DOHH2 (cell line): ENCODE results near the gene NBPF26.
"Not testable (repeated sequence)": the region's sequence is repeated elsewhere in the genome, so short reads cannot be mapped to it uniquely, and the experiment has no call there.

Experiments used
- EZH2phosphoT487 ChIP-seq: fragments of 200-600 bp; sonication (generic); IDR thresholded peaks from 2 replicates; pipeline ENCODE4 v1.6.1; 2017; ENCODE audit warnings: borderline replicate concordance, mild to moderate bottlenecking, antibody characterized with exemption, low read length, moderate library complexity, mixed read lengths
- TF ChIP-seq, protein P1 (sequence below): fragments of 200-600 bp; sonication (generic); IDR thresholded peaks from one replicate; pipeline ENCODE4 v1.5.1; 2014; ENCODE audit warnings: antibody characterized with exemption, mild to moderate bottlenecking, low read depth, low read length; ENCODE audit not compliant: poor library complexity, severe bottlenecking

DNA sequence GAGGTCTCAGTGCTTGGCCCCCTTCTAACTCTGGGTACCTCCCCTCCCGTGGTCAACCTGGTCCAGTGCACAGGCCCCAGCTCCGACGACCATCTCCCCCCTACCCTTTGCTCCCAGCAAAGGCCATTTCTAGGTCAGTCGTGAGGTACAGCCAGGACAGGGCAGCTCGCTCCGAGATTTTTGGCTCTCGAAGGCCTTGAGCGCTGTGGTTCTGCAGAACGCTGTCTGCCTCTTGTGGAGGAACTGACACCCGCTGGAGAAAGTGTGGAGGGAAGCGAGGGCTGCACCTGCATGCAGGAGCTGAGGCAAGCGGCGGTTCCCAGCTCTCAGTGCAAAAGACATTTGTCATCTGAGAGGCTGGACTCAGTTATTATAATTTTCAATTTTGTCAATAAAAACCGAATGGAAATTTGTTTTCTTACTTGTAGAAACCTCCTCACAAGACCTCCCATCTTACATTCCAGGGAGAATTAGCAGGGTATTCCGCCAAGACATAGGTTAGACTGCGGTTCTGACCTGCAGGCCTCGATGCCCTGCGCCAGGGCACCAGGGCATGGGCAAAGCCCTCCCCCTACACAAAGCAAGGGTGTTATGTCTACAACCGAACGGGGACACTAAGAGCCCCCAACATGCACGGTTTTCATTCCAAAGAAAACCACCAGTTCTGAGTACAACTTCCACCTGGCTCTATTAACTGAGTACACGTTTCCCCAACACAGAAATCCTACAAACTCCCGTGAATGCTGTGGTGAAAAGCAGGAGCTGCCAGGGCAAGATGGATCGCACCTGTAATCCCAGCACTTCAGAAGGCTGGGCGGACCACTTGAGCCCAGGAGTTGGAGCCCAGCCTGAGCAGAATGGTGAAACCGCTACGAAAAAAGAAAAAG, 125.9 kb downstream of the NBPF26 start:
- TF ChIP-seq, protein P1, sequence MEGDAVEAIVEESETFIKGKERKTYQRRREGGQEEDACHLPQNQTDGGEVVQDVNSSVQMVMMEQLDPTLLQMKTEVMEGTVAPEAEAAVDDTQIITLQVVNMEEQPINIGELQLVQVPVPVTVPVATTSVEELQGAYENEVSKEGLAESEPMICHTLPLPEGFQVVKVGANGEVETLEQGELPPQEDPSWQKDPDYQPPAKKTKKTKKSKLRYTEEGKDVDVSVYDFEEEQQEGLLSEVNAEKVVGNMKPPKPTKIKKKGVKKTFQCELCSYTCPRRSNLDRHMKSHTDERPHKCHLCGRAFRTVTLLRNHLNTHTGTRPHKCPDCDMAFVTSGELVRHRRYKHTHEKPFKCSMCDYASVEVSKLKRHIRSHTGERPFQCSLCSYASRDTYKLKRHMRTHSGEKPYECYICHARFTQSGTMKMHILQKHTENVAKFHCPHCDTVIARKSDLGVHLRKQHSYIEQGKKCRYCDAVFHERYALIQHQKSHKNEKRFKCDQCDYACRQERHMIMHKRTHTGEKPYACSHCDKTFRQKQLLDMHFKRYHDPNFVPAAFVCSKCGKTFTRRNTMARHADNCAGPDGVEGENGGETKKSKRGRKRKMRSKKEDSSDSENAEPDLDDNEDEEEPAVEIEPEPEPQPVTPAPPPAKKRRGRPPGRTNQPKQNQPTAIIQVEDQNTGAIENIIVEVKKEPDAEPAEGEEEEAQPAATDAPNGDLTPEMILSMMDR, result not testable (repeated sequence)
- not testable (repeated sequence) for TF ChIP-seq EZH2phosphoT487
